Activated CD4-positive, alpha-beta T cell treated with anti-CD3 and anti-CD28 coated beads, Interleukin-2, amount 50 U/mL, for 48 hours (primary cell): ENCODE results near the gene APOB.
"Not testable (repeated sequence)": the region's sequence is repeated elsewhere in the genome, so short reads cannot be mapped to it uniquely, and the experiment has no call there.

Experiments
- DNase-seq, 2 experiments: peaks; one replicate each; pipeline ENCODE4 v3.0.0-alpha.2; 2020

APOB gene

GRCh38 chr2:21032338-21033236 lies 11.3 kb downstream of the APOB start:
- no peak for DNase-seq

DNA sequence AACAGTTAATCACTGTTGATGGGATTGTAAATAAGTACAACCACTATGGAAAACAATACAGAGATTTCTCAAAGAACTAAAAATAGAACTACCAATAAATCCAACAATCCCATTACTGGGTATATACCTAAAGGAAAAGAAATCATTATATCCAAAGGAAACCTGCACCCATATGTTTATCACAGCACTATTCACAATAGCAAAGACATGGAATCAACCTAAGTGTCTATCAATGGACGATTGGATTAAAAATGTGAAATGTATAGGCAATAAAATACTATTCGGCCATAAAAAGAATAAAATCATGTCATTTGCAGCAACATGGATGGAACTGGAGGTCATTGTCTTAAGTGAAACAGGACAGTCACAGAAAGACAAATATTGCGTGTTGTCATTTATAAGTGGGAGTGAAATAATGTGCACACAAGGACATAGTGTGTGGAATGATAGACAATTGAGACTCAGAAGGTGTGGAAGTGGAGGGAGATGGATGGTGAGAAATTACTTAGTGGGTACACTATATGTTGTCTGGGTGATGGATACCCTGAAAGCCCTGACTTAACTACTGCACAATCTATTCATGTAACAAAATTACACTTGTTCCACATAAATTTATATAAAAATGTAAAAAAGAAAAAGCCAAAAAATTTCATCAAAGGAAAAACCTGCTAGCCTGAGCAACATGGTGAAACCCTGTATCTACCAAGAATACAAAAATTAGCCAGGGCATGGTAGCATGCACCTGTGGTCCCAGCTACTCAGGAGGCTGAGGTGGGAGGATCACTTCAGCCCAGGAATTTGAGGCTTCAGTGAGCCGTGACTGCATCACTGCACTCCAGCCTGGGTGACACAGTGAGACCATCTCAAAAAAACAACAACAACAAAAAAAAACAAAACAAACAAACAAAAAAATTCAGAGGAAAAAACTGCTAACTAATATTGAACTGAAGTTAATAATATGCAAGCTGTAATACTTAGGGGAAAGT lies 12.6 kb downstream of the APOB start:
- no peak for DNase-seq

DNA sequence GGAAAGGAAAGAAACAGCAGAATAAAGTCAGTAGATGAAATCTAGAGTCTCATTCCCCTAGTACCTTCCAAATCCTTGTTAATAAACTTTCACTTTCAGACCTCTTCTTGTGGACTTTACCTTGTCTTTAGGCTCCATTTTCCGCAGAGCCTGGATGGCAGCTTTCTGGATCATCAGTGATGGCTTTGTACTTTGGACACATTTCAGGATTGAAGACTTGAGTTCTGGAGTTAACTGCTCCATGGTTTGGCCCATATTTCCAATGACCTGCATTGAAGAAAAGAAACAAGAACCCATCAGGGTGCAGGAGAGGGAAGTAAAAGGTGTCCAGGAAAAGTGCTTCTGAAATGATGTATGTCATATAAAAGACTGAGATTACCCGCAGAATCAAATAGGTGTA lies 14.4 kb downstream of the APOB start:
- no peak for DNase-seq

DNA sequence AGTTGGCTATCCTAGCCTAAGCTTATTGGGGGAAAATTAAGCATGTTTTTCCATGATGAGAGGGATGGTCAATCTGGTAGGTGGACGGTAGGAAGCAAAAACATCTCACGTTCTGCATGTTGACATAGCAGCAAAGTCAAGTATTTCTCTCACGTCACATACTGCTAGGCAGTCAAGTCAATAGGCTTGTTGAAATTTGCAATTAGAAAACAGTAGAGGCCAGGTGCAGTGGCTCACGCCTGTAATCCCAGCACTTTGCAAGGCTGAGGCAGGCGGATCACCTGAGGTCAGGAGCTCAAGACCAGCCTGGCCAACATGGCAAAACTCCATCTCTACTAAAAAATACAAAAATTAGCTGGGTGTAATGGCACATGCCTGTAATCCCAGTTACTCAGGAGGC lies 14.9 kb downstream of the APOB start:
- not testable (repeated sequence) for DNase-seq

DNA sequence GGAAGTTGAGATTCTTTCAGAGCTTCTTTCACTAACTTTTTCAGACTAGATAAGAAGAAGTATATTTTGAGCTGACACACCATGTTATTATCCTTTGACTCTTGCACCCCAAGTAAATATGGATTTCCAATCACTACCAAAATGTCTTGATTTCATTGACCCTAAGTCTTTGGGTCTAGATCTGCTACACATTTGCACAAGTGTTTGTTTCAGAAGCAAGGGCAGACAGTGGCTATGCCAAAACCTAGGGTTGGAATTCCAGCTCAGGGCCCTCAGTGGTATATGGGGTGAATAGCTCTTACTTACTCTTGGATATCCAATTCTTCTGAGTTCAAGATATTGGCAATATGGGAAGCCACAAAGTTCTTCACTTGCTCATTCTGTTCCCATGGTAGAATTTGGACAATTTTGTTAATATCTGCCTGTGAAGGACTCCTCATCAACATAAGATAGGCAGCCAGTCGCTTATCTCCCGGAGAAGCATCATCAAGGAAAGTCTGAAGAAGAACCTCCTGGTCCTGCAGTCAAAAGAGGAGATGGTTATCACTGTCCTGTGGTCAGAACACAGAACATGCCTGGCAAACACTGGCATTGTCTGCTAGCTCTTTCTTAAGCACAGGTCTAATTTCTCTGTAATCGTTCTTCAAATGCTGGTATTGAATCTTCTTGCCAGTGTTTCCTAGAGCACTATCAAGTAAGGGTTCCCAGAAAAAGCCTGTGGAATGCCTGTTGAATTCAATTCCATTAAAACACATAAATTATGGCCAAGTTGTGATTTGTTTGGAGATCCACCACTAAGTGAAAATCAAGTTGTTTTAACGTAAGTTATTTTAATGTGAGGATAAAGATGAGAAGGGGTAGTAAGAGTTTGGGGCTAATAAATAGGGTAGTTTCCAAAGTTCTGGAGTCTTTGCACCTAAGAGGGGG lies 15.6 kb downstream of the APOB start:
- DNase-seq = no peak

GRCh38 chr2:21026479-21027282 lies 17.2 kb downstream of the APOB start:
- no peak for DNase-seq

DNA sequence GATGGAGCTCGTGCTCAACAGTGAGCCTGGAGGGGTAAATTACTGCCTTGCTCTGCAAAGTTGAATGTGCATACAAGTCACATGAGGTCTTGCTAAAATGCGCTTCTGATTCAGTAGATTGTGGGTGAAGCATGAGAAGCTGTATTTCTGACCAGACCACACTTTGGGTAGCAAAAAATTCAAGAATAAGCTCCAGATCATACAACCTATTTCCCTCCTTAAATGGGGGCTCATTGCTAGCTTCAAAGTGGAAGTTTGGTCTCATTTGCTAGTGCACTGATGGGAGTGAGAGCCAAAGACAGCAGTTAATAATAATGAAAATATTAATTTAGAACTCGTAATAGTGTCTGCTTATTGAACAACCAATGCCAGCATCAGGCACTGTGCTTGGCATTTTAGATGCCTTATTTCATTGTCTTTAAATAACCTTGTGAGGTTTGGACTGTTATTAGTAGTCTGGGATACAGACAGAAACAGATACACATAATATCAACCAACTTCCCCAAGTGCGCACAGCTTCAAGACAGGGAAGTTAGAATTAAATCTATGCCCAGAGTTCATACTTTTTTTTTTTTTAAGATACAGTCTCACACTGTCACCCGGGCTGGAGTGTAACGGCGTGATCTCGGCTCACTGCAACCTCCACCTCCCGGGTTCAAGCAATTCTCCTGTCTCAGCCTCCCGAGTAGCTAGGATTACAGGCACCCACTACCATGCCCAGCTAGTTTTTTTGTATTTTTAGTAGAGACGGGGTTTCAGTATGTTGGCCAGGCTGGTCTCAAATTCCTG lies 18.0 kb downstream of the APOB start:
- no peak for DNase-seq

DNA sequence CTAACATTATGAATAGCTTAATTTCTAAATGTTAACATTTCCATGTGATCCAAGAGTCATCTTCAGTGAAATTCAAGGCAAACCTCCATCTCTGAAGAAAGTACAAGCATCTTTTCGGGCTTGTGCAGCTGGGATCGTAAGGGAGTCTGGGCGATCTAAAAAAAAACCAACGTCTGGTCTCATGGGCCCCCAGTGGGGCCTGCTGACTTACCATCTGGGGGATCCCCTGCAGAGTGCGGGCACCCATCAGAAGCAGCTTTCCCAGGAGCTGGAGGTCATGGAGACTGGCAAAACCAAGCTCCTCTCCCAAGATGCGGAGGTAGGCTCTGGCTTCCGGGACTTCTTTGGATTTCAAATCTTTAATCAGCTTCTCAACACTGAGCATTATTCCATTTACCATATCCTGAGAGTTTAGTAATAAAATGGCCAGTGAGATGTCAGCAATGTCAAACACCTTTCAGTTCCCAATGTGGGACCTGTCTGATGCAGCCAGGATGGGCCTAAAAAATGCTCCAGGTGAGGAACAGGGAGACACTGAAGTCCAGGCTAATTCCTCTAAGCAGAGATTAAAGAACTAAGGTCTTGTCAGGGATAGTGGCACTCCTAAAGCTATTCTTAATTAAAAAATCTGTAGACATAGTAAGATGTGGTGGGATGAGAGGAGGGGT lies 19.0 kb downstream of the APOB start:
- no peak for DNase-seq

DNA sequence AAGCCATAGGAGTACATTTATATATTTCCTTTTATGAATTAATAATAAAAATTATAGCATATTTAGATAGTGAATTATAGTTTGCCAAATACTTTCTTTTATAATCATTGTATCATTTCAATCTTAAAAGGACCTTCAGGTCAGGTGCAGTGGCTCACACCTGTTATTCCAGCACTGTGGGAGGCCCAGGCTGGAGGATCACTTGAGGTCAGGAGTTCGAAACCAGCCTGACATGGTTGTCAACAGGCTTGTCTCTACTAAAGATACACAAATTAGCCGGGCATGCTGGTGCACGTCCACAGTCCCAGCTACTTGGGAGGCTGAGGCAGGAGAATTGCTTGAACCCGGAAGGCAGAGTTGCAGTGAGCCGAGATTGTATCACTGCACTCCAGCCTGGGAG lies 19.7 kb downstream of the APOB start:
- DNase-seq = no peak

- no peak for DNase-seq
Observed at GRCh38 chr2:21023419-21024181, 20.3 kb downstream of the APOB start.

GRCh38 chr2:21022792-21023367 lies 21.0 kb downstream of the APOB start:
- DNase-seq = no peak

GRCh38 chr2:21021430-21021829 lies 22.4 kb downstream of the APOB start:
- no peak for DNase-seq

- DNase-seq = no peak
Observed at GRCh38 chr2:21020668-21021288, 23.1 kb downstream of the APOB start.

GRCh38 chr2:21020031-21020667 lies 23.7 kb downstream of the APOB start:
- no peak for DNase-seq

DNA sequence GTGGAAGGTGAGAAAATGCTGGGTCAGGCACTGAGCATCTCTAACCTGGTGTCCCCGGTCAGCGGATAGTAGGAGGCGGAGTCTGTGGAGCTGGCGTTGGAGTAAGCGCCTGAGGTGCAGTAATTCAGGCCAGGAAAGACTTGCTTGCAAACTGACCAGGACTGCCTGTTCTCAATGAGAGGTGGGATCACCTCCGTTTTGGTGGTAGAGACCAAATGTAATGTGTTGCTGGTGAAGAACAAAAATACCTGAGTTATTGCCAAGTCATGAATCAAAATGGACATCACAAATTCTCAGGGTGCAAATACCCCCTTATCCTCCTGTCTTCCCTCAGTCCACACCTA lies 24.2 kb downstream of the APOB start:
- DNase-seq = no peak

- no peak for DNase-seq
Observed at GRCh38 chr2:21019000-21019677, 24.7 kb downstream of the APOB start.

GRCh38 chr2:21018290-21018689 lies 25.6 kb downstream of the APOB start:
- DNase-seq = no peak
